ENCODE data around the gene CEP250. TPM values are rescaled to one million over a fixed set of nuclear protein-coding genes. Genes with fewer than 3 reads are reported as not detected.

CEP250 gene
- total RNA-seq, 4 donors from 2014 or later: 18.8 to 55.4 (median 27.1) TPM

- no peak overlapping the region for H3K27ac ChIP-seq
- H3K4me1 ChIP-seq: no peaks in the 10 kb centered on the region
- WGBS: 80% methylated on average over 5 of the region's 5 CpGs
- peaks cover 100% of the 10 kb centered on the region for H3K36me3 ChIP-seq
- no peak overlapping the region for H3K4me3 ChIP-seq
- TF ChIP-seq CTCF (IDR thresholded peaks at IDR 0.05) (no peak), EP300 (IDR thresholded peaks at IDR 0.05) (no peak), POLR2AphosphoS5 (IDR thresholded peaks at IDR 0.05) (no peak), POLR2A (IDR thresholded peaks at IDR 0.05) (no peak)
- no peaks in the 10 kb centered on the region for H3K9me3 ChIP-seq
- H3K27me3 ChIP-seq: no peaks in the 10 kb centered on the region
- no peak for DNase-seq (ENCODE audit: low spot score in 2 of 2)
Observed at GRCh38 chr20:35497320-35497719, 41.9 kb downstream of the CEP250 start.

- Histone ChIP-seq H3K4me3 (no peak overlapping the region), H3K9me3 (no peaks in the 10 kb centered on the region), H3K4me1 (no peaks in the 10 kb centered on the region), H3K27ac (no peak overlapping the region), H3K36me3 (peaks cover 100% of the 10 kb centered on the region), H3K27me3 (no peaks in the 10 kb centered on the region)
- WGBS: 66% methylated on average over 8 of the region's 9 CpGs
- TF ChIP-seq POLR2A (IDR thresholded peaks at IDR 0.05) (no peak), POLR2AphosphoS5 (IDR thresholded peaks at IDR 0.05) (no peak)
- no peak for DNase-seq (ENCODE audit: low spot score in 2 of 2)
Observed at GRCh38 chr20:35497780-35498189, 42.4 kb downstream of the CEP250 start.

- Histone ChIP-seq H3K27ac (no peak overlapping the region), H3K4me3 (no peak overlapping the region), H3K4me1 (no peaks in the 10 kb centered on the region), H3K27me3 (no peaks in the 10 kb centered on the region), H3K9me3 (no peaks in the 10 kb centered on the region), H3K36me3 (peaks cover 100% of the 10 kb centered on the region)
- WGBS: 82% methylated on average over 1 of the region's 1 CpG
- TF ChIP-seq POLR2AphosphoS5 (IDR thresholded peaks at IDR 0.05) (no peak), POLR2A (IDR thresholded peaks at IDR 0.05) (no peak)
- DNase-seq (ENCODE audit: low spot score in 2 of 2): no peak
Observed at GRCh38 chr20:35499271-35499670, 43.9 kb downstream of the CEP250 start.

GRCh38 chr20:35502352-35502751 is 47.0 kb downstream of the CEP250 start:
- H3K27me3 ChIP-seq: no peaks in the 10 kb centered on the region
- no peak for TF ChIP-seq CTCF (IDR thresholded peaks at IDR 0.05)
- no peak for TF ChIP-seq POLR2AphosphoS5 (IDR thresholded peaks at IDR 0.05)
- TF ChIP-seq EP300 (IDR thresholded peaks at IDR 0.05): no peak
- no peak for TF ChIP-seq POLR2A (IDR thresholded peaks at IDR 0.05)
- H3K4me1 ChIP-seq: no peaks in the 10 kb centered on the region
- 77% methylated on average over 8 of the region's 8 CpGs for WGBS
- H3K27ac ChIP-seq: no peak overlapping the region
- H3K9me3 ChIP-seq: no peaks in the 10 kb centered on the region
- H3K4me3 ChIP-seq: no peak overlapping the region
- DNase-seq (ENCODE audit: low spot score in 2 of 2): no peak
- H3K36me3 ChIP-seq: peaks cover 88% of the 10 kb centered on the region

GRCh38 chr20:35503281-35503680 is 47.9 kb downstream of the CEP250 start:
- Histone ChIP-seq H3K4me3 (no peak overlapping the region), H3K36me3 (peaks cover 88% of the 10 kb centered on the region), H3K27ac (no peak overlapping the region), H3K9me3 (no peaks in the 10 kb centered on the region), H3K4me1 (no peaks in the 10 kb centered on the region), H3K27me3 (no peaks in the 10 kb centered on the region)
- 92% methylated on average over 10 of the region's 10 CpGs for WGBS
- no peak for TF ChIP-seq EP300 (IDR thresholded peaks at IDR 0.05)
- no peak for TF ChIP-seq CTCF (IDR thresholded peaks at IDR 0.05)
- no peak for TF ChIP-seq POLR2AphosphoS5 (IDR thresholded peaks at IDR 0.05)
- no peak for TF ChIP-seq POLR2A (IDR thresholded peaks at IDR 0.05)
- DNase-seq (ENCODE audit: low spot score in 2 of 2): no peak

GRCh38 chr20:35503841-35504561 is 48.6 kb downstream of the CEP250 start:
- WGBS: 90% methylated on average over 11 of the region's 16 CpGs
- DNase-seq (ENCODE audit: low spot score in 2 of 2): no peak
- TF ChIP-seq EP300 (IDR thresholded peaks at IDR 0.05): no peak
- TF ChIP-seq POLR2AphosphoS5 (IDR thresholded peaks at IDR 0.05): no peak
- TF ChIP-seq CTCF (IDR thresholded peaks at IDR 0.05): no peak
- TF ChIP-seq POLR2A (IDR thresholded peaks at IDR 0.05): no peak
- no peak overlapping the region for H3K4me3 ChIP-seq
- no peak overlapping the region for H3K27ac ChIP-seq
- H3K27me3 ChIP-seq: no peaks in the 10 kb centered on the region
- no peaks in the 10 kb centered on the region for H3K9me3 ChIP-seq
- H3K4me1 ChIP-seq: no peaks in the 10 kb centered on the region
- peaks cover 88% of the 10 kb centered on the region for H3K36me3 ChIP-seq

Data from suprapubic skin (tissue), 4 donors.